Activated CD4-positive, alpha-beta memory T cell treated with anti-CD3 and anti-CD28 coated beads for 36 hours (primary cell): ENCODE measurements around the gene ZBTB20. TPM values are rescaled to one million over a fixed set of nuclear protein-coding genes. Genes with fewer than 3 reads are reported as not detected.
A peak's percentile ranks its signal among the peaks of the same experiment; 100 is the strongest.

Experiments used
- CTCF ChIA-PET: fragments of 350-600 bp; sonication (Branson Sonifier 250); formaldehyde crosslinking; loops from one replicate; lab custom pipeline; 2021; ENCODE audit warnings: antibody characterized with exemption, inconsistent platforms; lab: Charles Lee
- POLR2A ChIA-PET: fragments of 350-600 bp; sonication (Branson Sonifier 250); formaldehyde crosslinking; loops from one replicate; lab custom pipeline; 2021; ENCODE audit warnings: antibody characterized with exemption; lab: Charles Lee
- DNase-seq: peaks from one replicate; pipeline ENCODE4 v3.0.0-alpha.2; 2020
- H3K27ac Mint-ChIP-seq: one replicate; pipeline ENCODE4 v1.8.0; 2021; ENCODE audit warnings: mixed read lengths
- H3K27me3 Mint-ChIP-seq: one replicate; pipeline ENCODE4 v1.8.0; 2021; ENCODE audit warnings: mixed read lengths
- H3K36me3 Mint-ChIP-seq: one replicate; pipeline ENCODE4 v1.8.0; 2021; ENCODE audit warnings: mixed read lengths
- H3K4me1 Mint-ChIP-seq: one replicate; pipeline ENCODE4 v1.8.0; 2021; ENCODE audit warnings: low read depth, mixed read lengths
- H3K4me3 Mint-ChIP-seq: one replicate; pipeline ENCODE4 v1.8.0; 2021; ENCODE audit warnings: mild to moderate bottlenecking, mixed read lengths
- H3K9me3 Mint-ChIP-seq: one replicate; pipeline ENCODE4 v1.8.0; 2021; ENCODE audit warnings: mixed read lengths
- intact Hi-C: fragments of 100-400 bp; cut with micrococcal nuclease; formaldehyde crosslinking; loops from one replicate; pipeline ENCODE4 v1.15.1; 2023
- total RNA-seq, 2 experiments: library from RNA; stranded (reverse); gene quantifications; one replicate each; pipeline ENCODE4 v1.2.3, GENCODE V29; 2021

Gene ZBTB20
- total RNA-seq, 2 experiments from 2014 or later = 4.4 to 5.4 TPM

DNA sequence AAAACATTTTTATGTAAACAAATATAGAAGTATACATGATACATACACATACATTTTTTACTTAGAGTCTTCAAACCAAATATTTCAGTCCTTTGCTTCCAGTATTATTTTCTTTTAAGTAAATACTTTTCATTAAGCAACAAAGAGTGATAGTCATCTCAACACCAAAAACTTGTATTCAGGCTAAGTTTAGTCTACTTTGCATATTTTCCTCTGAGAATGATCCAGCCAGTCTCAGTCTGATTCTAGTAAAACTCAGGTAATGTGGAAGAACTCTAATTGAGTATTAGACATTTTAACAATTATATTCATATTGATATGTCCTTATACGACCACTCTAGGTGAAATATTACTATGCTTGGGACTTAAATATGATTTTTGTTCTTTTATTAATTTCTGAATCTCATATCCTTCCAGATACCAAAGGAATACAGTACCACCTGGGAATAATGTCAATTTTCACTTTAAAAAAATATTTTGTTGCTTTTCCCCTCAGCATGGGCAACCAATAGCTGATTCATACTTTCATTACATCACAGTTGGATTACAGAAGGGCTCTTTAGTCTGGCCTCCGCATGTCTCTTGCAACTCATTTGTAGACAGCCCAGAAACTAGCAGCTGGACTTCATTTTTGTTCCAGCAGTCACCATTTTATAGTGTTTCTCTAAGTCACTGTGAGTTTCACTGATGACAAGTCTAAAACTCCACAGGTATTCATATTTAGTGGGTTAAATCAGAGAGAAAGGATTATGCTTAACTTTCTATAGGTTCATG, 390.4 kb downstream of the ZBTB20 start:
- Mint-ChIP-seq H3K4me1 (peaks cover 2% of the 10 kb centered on the region), H3K36me3 (no peaks in the 10 kb centered on the region), H3K27me3 (no peaks in the 10 kb centered on the region), H3K27ac (no peak overlapping the region), H3K4me3 (no peak overlapping the region), H3K9me3 (no peaks in the 10 kb centered on the region)
- DNase-seq = no peak
- intact Hi-C loops = no loop called here
- POLR2A ChIA-PET = no interaction called here
- CTCF ChIA-PET = no interaction called here

DNA sequence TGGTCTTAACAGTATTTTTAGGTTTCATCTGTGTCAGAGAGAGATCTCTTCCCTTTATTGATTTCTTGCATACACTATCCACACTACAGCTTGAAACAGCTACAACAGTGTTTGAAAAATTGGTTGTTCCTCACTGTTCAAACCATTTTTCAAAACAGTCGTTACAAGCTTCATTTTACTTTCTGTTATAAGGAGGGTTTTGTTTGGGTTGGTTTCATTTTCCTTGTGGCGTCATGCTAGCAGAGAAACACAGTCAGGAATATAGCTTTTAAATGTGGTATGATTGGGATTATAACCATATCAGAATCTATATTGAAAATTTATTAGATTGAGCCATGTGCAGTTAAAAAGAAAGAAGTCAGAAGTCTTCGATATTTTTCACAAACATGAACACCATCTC, 400.6 kb downstream of the ZBTB20 start:
- intact Hi-C loops = no loop called here
- Mint-ChIP-seq H3K27ac (no peak overlapping the region), H3K36me3 (no peaks in the 10 kb centered on the region), H3K27me3 (no peaks in the 10 kb centered on the region), H3K4me1 (peaks cover 19% of the 10 kb centered on the region), H3K9me3 (no peaks in the 10 kb centered on the region), H3K4me3 (peak overlapping the region; percentile 56)
- no peak for DNase-seq
- ChIA-PET POLR2A (no interaction called here), CTCF (interaction anchor here (0.6 kb wide), 1 partner anchor 874 kb away, joined by 3 read pairs; no protein-coding TSS in a partner anchor)

DNA sequence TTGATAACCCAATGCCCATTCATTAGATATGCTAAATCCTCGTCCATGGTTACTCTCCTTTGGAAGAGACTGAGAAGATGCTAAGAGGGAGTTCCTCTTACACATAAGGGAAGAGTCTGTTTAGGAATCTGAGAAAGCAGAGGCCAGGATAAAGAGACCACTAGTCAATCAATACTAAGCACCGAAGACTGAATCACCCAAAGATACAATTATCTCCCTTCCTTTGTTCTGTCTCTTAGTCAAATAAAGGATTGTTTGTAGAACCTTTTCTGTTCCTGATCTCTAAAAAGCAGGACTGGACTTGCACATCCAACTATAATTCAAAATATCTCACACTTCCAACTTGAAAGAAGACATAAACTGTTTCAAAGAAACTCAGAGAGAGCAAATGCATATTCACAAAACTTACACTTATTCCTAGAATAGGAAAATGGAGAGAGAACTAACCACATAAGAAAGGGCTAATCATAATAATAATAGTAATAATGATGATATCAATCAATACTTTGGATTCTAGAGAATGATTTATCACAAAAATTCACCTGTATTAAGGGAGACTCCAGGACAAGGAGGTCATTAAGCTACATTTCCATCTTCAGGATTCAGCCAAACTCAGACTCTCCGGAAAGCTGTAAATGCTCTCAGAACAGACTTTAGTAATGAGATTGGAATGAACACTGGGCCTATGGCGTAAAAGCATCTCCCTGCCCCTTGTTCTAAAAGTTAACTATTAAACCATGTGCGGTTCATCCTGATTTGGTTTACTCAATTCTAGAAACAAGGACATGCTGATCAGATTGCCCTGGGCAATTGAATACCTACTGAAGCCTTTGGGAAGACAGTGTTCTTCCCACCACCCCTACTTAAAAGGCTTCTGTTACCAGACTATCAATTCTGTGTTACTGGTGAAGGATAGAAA, 401.5 kb downstream of the ZBTB20 start:
- intact Hi-C loops = no loop called here
- no peaks in the 10 kb centered on the region for H3K27me3 Mint-ChIP-seq
- POLR2A ChIA-PET = no interaction called here

DNA sequence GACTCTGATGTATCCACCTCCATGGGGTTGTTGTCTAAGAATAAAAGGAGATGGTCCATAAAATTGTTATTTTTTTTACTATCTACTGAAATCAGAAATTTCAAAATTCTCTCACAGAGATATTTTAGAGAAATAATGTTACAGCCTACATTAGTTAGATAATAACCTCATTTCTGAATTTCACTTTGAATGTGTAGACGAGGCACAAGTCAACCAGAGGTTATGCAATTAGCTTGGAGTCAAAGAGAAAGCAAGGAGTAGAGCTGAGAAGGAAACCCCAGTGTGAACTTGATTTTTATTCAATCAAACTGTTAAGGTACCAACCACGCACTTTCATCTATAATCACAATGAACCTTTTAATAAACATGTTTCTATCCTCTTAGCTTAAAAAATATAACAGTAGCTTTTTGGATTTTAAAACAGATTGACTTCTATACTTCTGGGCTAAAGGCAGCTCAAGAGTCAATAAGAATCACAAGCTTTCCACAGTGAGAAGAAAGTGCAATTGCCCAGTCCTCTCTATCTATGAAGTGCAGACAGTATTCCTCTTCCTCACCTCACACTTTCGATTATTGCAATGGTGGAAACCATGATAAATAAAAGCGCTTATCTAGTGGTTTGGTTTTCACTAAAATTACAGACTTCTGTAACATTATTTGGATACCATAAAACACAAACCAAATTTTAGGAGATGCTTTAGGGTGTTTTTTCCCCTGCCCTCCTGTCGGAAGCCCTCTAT, 403.2 kb downstream of the ZBTB20 start:
- CTCF ChIA-PET = no interaction called here
- POLR2A ChIA-PET = no interaction called here
- no peak for DNase-seq

More for the DNA sequence above, 401.5 kb downstream of the ZBTB20 start:
- Mint-ChIP-seq H3K4me1 (peaks cover 19% of the 10 kb centered on the region), H3K27ac (no peak overlapping the region), H3K4me3 (peak overlapping the region; percentile 56), H3K36me3 (no peaks in the 10 kb centered on the region), H3K9me3 (no peaks in the 10 kb centered on the region)
- no peak for DNase-seq
- CTCF ChIA-PET = no interaction called here

DNA sequence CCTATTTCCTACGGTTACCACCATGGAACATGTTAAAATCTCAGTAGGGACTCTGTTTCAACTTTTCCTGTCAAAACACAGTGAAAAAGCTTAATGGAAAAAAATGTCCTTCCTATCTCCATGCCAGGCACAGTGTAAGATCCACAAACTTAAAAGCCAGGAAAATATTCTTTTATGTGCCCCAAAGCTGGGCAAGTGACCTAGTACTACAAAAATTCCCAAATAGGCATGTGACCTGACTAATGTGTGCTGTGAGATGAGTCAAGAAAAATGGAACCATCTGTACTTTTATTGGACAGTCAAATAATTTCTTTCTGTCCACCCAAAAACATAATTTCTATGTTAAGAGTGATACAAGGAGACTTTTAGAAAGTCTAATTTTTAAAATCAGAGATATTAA, 406.0 kb downstream of the ZBTB20 start:
- Mint-ChIP-seq H3K9me3 (no peaks in the 10 kb centered on the region), H3K4me3 (no peak overlapping the region), H3K27me3 (no peaks in the 10 kb centered on the region), H3K36me3 (no peaks in the 10 kb centered on the region), H3K27ac (no peak overlapping the region), H3K4me1 (peaks cover 7% of the 10 kb centered on the region)
- no peak for DNase-seq
- intact Hi-C loops = no loop called here
- POLR2A ChIA-PET = no interaction called here
- CTCF ChIA-PET = no interaction called here

More for the DNA sequence above, 403.2 kb downstream of the ZBTB20 start:
- Mint-ChIP-seq H3K27ac (no peak overlapping the region), H3K4me1 (peaks cover 19% of the 10 kb centered on the region), H3K27me3 (no peaks in the 10 kb centered on the region), H3K4me3 (no peak overlapping the region), H3K9me3 (no peaks in the 10 kb centered on the region), H3K36me3 (no peaks in the 10 kb centered on the region)
- intact Hi-C loops = no loop called here

DNA sequence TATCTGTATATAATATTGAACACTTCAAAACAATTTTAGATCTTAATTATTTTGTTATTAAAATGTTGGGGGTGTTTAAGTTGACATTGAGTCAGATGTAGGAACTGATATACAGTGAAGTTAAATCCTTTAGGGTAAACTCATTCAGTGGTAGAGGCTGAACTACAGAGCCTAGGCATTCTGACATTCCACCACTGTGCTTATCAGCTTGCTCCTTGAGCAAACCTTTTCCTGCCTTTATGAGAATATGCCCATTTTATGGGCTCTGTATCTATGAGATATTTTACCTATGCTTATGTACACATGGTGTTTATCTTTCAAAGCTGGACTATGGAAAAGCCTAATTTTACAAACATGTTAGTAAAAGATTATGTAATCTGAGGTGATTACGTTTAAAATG, 407.5 kb downstream of the ZBTB20 start:
- POLR2A ChIA-PET = no interaction called here
- no peak overlapping the region for H3K4me3 Mint-ChIP-seq
- peaks cover 3% of the 10 kb centered on the region for H3K4me1 Mint-ChIP-seq
- H3K27ac Mint-ChIP-seq = no peak overlapping the region
- no peaks in the 10 kb centered on the region for H3K9me3 Mint-ChIP-seq
- no peaks in the 10 kb centered on the region for H3K36me3 Mint-ChIP-seq
- DNase-seq = no peak
- intact Hi-C loops = no loop called here
- CTCF ChIA-PET = no interaction called here
- no peaks in the 10 kb centered on the region for H3K27me3 Mint-ChIP-seq

DNA sequence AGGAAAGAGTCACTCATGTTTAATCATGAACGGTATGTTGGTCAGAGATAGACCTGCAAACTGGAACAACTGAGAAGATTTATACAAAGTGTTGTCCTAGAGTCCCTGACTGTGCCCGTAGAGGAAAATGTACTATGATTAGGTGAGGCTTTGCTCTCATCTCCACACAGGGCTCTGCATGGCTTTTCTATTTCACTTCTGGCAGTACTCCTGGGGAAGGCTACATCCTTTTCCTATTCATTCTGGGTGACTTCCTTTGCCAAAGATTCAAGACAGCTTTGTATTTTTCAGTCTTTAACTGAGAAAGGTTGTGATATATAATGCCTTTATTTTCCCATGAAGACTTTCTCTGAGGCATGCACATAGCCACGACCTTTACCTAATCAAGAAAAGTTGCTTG, 414.7 kb downstream of the ZBTB20 start:
- Mint-ChIP-seq H3K27me3 (no peaks in the 10 kb centered on the region), H3K4me3 (no peak overlapping the region), H3K36me3 (no peaks in the 10 kb centered on the region), H3K4me1 (no peaks in the 10 kb centered on the region), H3K27ac (no peak overlapping the region), H3K9me3 (no peaks in the 10 kb centered on the region)
- ChIA-PET POLR2A (no interaction called here), CTCF (no interaction called here)
- no peak for DNase-seq
- intact Hi-C loops = no loop called here

DNA sequence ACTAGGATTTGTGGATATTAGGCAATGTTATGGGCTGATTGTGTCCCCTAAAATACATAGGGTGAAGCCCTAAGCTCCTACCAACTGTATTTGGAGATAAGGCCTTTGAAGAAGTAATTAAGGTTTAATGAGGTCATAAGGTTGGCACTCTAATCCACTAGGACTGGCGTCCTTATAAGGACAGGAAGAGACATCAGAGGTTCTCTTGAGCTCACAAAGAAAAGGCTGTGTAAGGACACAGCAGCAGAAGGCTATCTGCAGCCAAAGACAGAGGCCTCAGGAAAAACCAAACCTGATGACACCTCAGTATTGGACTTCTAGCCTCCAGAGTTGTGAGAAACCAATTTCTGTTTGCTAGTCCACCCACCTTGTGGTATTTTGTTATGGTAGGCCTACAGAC, 416.7 kb downstream of the ZBTB20 start:
- Mint-ChIP-seq H3K36me3 (no peaks in the 10 kb centered on the region), H3K27me3 (no peaks in the 10 kb centered on the region), H3K9me3 (no peaks in the 10 kb centered on the region), H3K27ac (no peak overlapping the region), H3K4me3 (no peak overlapping the region), H3K4me1 (no peaks in the 10 kb centered on the region)
- DNase-seq = no peak
- ChIA-PET POLR2A (no interaction called here), CTCF (no interaction called here)
- intact Hi-C loops = no loop called here

DNA sequence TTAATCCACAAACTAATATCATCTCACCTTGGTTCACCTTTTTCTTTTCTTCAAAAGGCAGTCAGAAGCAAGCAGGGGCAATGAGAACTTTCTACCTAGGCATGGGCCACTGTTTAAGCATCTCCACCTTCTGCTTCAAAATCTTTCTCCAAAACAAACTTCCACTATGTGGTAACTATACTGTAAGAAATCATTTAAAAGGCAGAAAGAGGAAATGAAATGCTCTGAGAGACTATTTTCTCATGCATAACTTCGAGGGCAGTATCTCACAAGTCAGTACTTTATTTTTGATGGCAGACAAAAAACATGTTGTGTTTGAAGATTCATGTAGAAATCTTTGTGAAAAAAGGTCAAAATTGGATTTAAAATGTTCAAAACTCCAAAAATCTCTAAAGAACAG, 419.7 kb downstream of the ZBTB20 start:
- intact Hi-C loops = no loop called here
- no peak overlapping the region for H3K27ac Mint-ChIP-seq
- H3K4me1 Mint-ChIP-seq = peaks cover 9% of the 10 kb centered on the region
- no peak for DNase-seq
- ChIA-PET POLR2A (no interaction called here), CTCF (no interaction called here)
- no peak overlapping the region for H3K4me3 Mint-ChIP-seq
- H3K9me3 Mint-ChIP-seq = no peaks in the 10 kb centered on the region
- no peaks in the 10 kb centered on the region for H3K27me3 Mint-ChIP-seq
- no peaks in the 10 kb centered on the region for H3K36me3 Mint-ChIP-seq

DNA sequence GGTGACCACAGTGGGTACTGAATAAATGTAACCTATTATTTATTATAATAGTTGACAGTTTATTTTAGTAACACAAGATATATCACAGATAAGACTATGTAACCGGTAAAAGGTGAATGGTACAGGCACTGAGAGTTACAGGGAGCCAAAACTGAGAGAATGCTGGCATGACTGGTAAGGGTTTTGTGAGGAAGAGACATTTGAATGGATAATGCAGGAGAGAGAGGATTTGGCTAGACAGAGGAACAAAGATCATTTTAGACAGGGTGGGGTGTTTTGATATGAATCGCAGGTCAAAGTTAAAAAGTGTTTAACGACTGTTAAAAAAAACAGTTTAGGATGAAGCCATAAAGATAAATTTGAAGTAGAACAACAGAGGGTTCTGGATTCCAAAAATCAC, 421.1 kb downstream of the ZBTB20 start:
- no peak overlapping the region for H3K27ac Mint-ChIP-seq
- H3K9me3 Mint-ChIP-seq = no peaks in the 10 kb centered on the region
- intact Hi-C loops = no loop called here
- H3K36me3 Mint-ChIP-seq = no peaks in the 10 kb centered on the region
- ChIA-PET CTCF (no interaction called here), POLR2A (no interaction called here)
- no peaks in the 10 kb centered on the region for H3K27me3 Mint-ChIP-seq
- H3K4me3 Mint-ChIP-seq = no peak overlapping the region
- H3K4me1 Mint-ChIP-seq = peaks cover 23% of the 10 kb centered on the region
- no peak for DNase-seq

DNA sequence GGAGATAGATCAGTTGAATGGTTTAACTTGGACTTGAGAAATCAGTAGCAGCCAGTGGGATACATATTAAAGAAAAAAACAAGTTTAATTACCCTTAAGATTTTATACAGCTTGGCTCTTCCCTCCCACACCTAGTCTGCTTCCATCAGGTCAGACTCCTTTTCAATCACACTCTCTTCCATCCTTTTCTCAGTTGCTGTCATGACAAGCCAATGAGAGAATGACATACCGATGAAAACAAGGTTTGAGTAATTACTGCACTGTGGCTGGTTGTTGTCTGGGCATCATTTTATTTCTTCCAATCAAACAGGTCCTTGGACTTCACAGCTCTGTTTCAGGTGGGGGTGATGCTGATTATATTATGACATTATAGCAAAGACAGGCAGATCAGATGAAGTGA, 424.6 kb downstream of the ZBTB20 start:
- ChIA-PET POLR2A (no interaction called here), CTCF (interaction anchor here (0.6 kb wide), 1 partner anchor 339 kb away, joined by 3 read pairs; no protein-coding TSS in a partner anchor)
- Mint-ChIP-seq H3K36me3 (no peaks in the 10 kb centered on the region), H3K27ac (no peak overlapping the region), H3K4me1 (peaks cover 26% of the 10 kb centered on the region), H3K4me3 (no peak overlapping the region), H3K27me3 (no peaks in the 10 kb centered on the region), H3K9me3 (no peaks in the 10 kb centered on the region)
- DNase-seq = no peak
- intact Hi-C loops = loop anchor here (1.0 kb wide), 1 partner anchor 217 kb away; no protein-coding TSS in a partner anchor

DNA sequence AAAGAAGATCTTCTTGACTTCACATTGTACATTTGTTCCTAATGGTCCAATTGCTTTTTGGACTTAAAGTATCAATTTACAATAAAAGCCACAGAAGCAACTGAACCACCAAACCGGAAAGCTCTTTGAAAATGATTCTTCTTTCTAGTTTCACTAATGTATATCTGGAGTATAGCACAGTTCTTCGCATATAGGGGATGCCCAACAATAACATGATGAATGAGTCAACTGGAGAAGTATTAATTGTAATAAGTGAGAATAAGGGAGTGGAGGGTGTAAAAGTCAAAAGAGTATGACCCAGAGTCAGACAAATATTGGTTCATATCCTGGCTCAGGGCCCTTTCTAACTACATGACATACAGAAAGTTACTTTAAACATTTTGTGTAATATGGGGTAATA, 425.2 kb downstream of the ZBTB20 start:
- intact Hi-C loops = loop anchor here (1.0 kb wide), 1 partner anchor 217 kb away; no protein-coding TSS in a partner anchor
- Mint-ChIP-seq H3K4me3 (no peak overlapping the region), H3K9me3 (no peaks in the 10 kb centered on the region), H3K27ac (no peak overlapping the region), H3K4me1 (peaks cover 26% of the 10 kb centered on the region), H3K27me3 (no peaks in the 10 kb centered on the region), H3K36me3 (no peaks in the 10 kb centered on the region)
- POLR2A ChIA-PET = no interaction called here
- DNase-seq = no peak
- CTCF ChIA-PET = no interaction called here
